Fibroblast of lung (primary cell): ENCODE measurements around the gene SIGMAR1. TPM values are rescaled to one million over a fixed set of nuclear protein-coding genes. Genes with fewer than 3 reads are reported as not detected.

ENCODE experiments used
- DNase-seq, 2 donors: peaks; one replicate each; pipeline versions ENCODE4 v3.0.0 to v3.0.0-alpha.2; 2010; ENCODE audit warnings: low read depth in 2 of 2
- H2AFZ ChIP-seq: 2 replicates; pipeline ENCODE4 v1.5.1; 2012; ENCODE audit warnings: low read length, control low read depth, inconsistent platforms
- H3K27ac ChIP-seq: 2 replicates; pipeline ENCODE4 v1.5.1; 2011; ENCODE audit warnings: low read length, control low read depth; ENCODE audit not compliant: insufficient read depth
- H3K27me3 ChIP-seq: 2 replicates; pipeline ENCODE4 v1.5.1; 2011; ENCODE audit warnings: mild to moderate bottlenecking, low read length; ENCODE audit not compliant: control insufficient read depth, insufficient read depth
- H3K36me3 ChIP-seq: 2 replicates; pipeline ENCODE4 v1.5.1; 2011; ENCODE audit warnings: low read length; ENCODE audit not compliant: control insufficient read depth, insufficient read depth
- H3K4me1 ChIP-seq: 2 replicates; pipeline ENCODE4 v1.5.1; 2011; ENCODE audit warnings: low read length; ENCODE audit not compliant: control insufficient read depth, insufficient read depth; ENCODE audit errors: extremely low read depth
- H3K4me2 ChIP-seq: 2 replicates; pipeline ENCODE4 v1.5.1; 2011; ENCODE audit warnings: low read length, control low read depth; ENCODE audit not compliant: insufficient read depth; ENCODE audit errors: extremely low read depth
- H3K4me3 ChIP-seq, 4 experiments: fragments of 200-600 bp in 1 of 4; sonication (generic) in 1 of 4; replicated peaks in 1 of 4; 2 replicates each; pipeline ENCODE4 v1.5.1; 2011 to 2016; ENCODE audit warnings: low read length in 4 of 4, low read depth in 3 of 4, mild to moderate bottlenecking in 3 of 4, control low read depth in 2 of 4, inconsistent platforms in 1 of 4, mixed read lengths in 1 of 4; ENCODE audit not compliant: insufficient read depth in 1 of 4; ENCODE audit errors: control extremely low read depth in 1 of 4
- H3K79me2 ChIP-seq: 2 replicates; pipeline ENCODE4 v1.5.1; 2012; ENCODE audit warnings: mild to moderate bottlenecking, low read length, inconsistent platforms; ENCODE audit not compliant: control insufficient read depth, insufficient read depth
- H3K9ac ChIP-seq: 2 replicates; pipeline ENCODE4 v1.5.1; 2011; ENCODE audit warnings: mild to moderate bottlenecking, low read length, control low read depth; ENCODE audit not compliant: insufficient read depth
- H3K9me3 ChIP-seq: 2 replicates; pipeline ENCODE4 v1.5.1; 2012; ENCODE audit warnings: low read depth, low read length; ENCODE audit not compliant: control insufficient read depth, insufficient read depth
- H4K20me1 ChIP-seq: 2 replicates; pipeline ENCODE4 v1.5.1; 2011; ENCODE audit warnings: low read length; ENCODE audit not compliant: control insufficient read depth, insufficient read depth; ENCODE audit errors: extremely low read depth
- CTCF ChIP-seq, 2 donors: IDR thresholded peaks in 1 of 2; conservative IDR thresholded peaks in 1 of 2; 1 replicate in 1 of 2; 2 replicates in 1 of 2; pipeline ENCODE4 v1.5.1; 2011 to 2012; ENCODE audit warnings: low read length in 2 of 2, control low read depth in 1 of 2, inconsistent platforms in 1 of 2, low read depth in 1 of 2, mild to moderate bottlenecking in 1 of 2
- EZH2 ChIP-seq: IDR thresholded peaks from 2 replicates; pipeline ENCODE4 v1.5.1; 2012; ENCODE audit warnings: low read length, control low read depth, mild to moderate bottlenecking; ENCODE audit errors: missing control alignments
- polyA plus RNA-seq, 2 donors: library from polyadenylated mRNA; depleted of rRNA in 1 of 2; stranded (reverse) in 1 of 2; unstranded in 1 of 2; fragments of >200 nt; gene quantifications; 2 replicates each; pipeline ENCODE4 v1.2.1, GENCODE V29; 2011 to 2012; ENCODE audit warnings: missing spikeins in 1 of 2
- total RNA-seq: library from RNA; depleted of rRNA; stranded (reverse); fragments of >200 nt; gene quantifications from 2 replicates; pipeline ENCODE4 v1.2.1, GENCODE V29; 2014

Gene SIGMAR1
- total and polyA plus RNA-seq, 2 donors (not counting 1 experiment from before 2014, with no cell fraction given): 52.5 to 61.2 TPM

GRCh38 chr9:34588671-34589635 is 48.6 kb downstream of the SIGMAR1 start:
- TF ChIP-seq CTCF (conservative IDR thresholded peaks at IDR 0.05 in 1 of 2, IDR thresholded peaks at IDR 0.05 in 1 of 2; ENCODE audit: low read depth in 1 of 2, low read length in 2 of 2) (no peak), EZH2 (peak; percentile 95)

GRCh38 chr9:34587271-34587670 is 50.3 kb downstream of the SIGMAR1 start:
- no peak for DNase-seq
- no peak overlapping the region for H3K4me3 ChIP-seq
- H3K4me1 ChIP-seq: no peaks in the 10 kb centered on the region
- no peak overlapping the region for H3K4me2 ChIP-seq
- H3K9me3 ChIP-seq: no peaks in the 10 kb centered on the region
- peaks cover 68% of the 10 kb centered on the region for H3K27me3 ChIP-seq
- no peak for TF ChIP-seq EZH2
- no peak for TF ChIP-seq CTCF (conservative IDR thresholded peaks at IDR 0.05 in 1 of 2, IDR thresholded peaks at IDR 0.05 in 1 of 2; ENCODE audit: low read depth in 1 of 2, low read length in 2 of 2)
- no peak overlapping the region for H2AFZ ChIP-seq
- no peaks in the 10 kb centered on the region for H3K36me3 ChIP-seq
- no peak overlapping the region for H3K9ac ChIP-seq
- no peaks in the 10 kb centered on the region for H3K79me2 ChIP-seq
- H3K27ac ChIP-seq: no peak overlapping the region
- H4K20me1 ChIP-seq: no peaks in the 10 kb centered on the region

More at GRCh38 chr9:34588671-34589635, 48.6 kb downstream of the SIGMAR1 start:
- Histone ChIP-seq H3K9me3 (no peaks in the 10 kb centered on the region), H3K27ac (no peak overlapping the region), H3K27me3 (peaks cover 72% of the 10 kb centered on the region), H3K9ac (no peak overlapping the region), H4K20me1 (no peaks in the 10 kb centered on the region), H3K4me3 (no peak overlapping the region), H3K4me2 (no peak overlapping the region), H3K4me1 (no peaks in the 10 kb centered on the region), H3K79me2 (no peaks in the 10 kb centered on the region), H2AFZ (no peak overlapping the region), H3K36me3 (no peaks in the 10 kb centered on the region)
- no peak for DNase-seq

GRCh38 chr9:34585946-34586669 is 51.5 kb downstream of the SIGMAR1 start:
- TF ChIP-seq EZH2: no peak
- no peak for TF ChIP-seq CTCF (conservative IDR thresholded peaks at IDR 0.05 in 1 of 2, IDR thresholded peaks at IDR 0.05 in 1 of 2; ENCODE audit: low read depth in 1 of 2, low read length in 2 of 2)
- H3K27ac ChIP-seq: no peak overlapping the region
- H3K27me3 ChIP-seq: peaks cover 58% of the 10 kb centered on the region
- no peaks in the 10 kb centered on the region for H3K79me2 ChIP-seq
- H3K9ac ChIP-seq: no peak overlapping the region
- no peak for DNase-seq
- H3K9me3 ChIP-seq: no peaks in the 10 kb centered on the region
- no peak overlapping the region for H2AFZ ChIP-seq
- no peaks in the 10 kb centered on the region for H3K36me3 ChIP-seq
- H4K20me1 ChIP-seq: no peaks in the 10 kb centered on the region
- H3K4me1 ChIP-seq: no peaks in the 10 kb centered on the region
- no peak overlapping the region for H3K4me2 ChIP-seq
- H3K4me3 ChIP-seq: no peak overlapping the region
